HepG2 (cell line): Measurements from ENCODE around the gene WNT3. TPM values are rescaled to one million over a fixed set of nuclear protein-coding genes. Genes with fewer than 3 reads are reported as not detected.

Source experiments
- CEBPB ChIP-seq: IDR thresholded peaks from 2 replicates; pipeline ENCODE4 v1.6.1; 2011; ENCODE audit warnings: low read depth, low read length, improper control_type of control experiment, borderline replicate concordance
- FOXJ3 ChIP-seq: sonication (generic); formaldehyde crosslinking; IDR thresholded peaks from 2 replicates; pipeline ENCODE4 v1.4.0; 2020; ENCODE audit warnings: missing genetic modification reagents, mild to moderate bottlenecking, borderline replicate concordance
- GABPB1 ChIP-seq: IDR thresholded peaks from 2 replicates; pipeline ENCODE4 v1.6.1; 2016; ENCODE audit warnings: mild to moderate bottlenecking, missing genetic modification reagents, moderate library complexity, missing compliant biosample characterization
- KDM5B ChIP-seq: sonication (generic); formaldehyde crosslinking; IDR thresholded peaks from 2 replicates; pipeline ENCODE4 v1.4.0; 2020; ENCODE audit warnings: missing genetic modification reagents, mild to moderate bottlenecking, borderline replicate concordance
- MED1 ChIP-seq: sonication (generic); formaldehyde crosslinking; IDR thresholded peaks from 2 replicates; pipeline ENCODE4 v1.4.0; 2020; ENCODE audit warnings: missing genetic modification reagents
- MEIS1 ChIP-seq: sonication (generic); formaldehyde crosslinking; IDR thresholded peaks from 2 replicates; pipeline ENCODE4 v1.9.0; 2021; ENCODE audit warnings: mild to moderate bottlenecking, missing genetic modification reagents, moderate library complexity, borderline replicate concordance
- PRPF4 ChIP-seq: fragments of 200-400 bp; formaldehyde crosslinking; IDR thresholded peaks from 2 replicates; pipeline ENCODE4 v1.6.1; 2016; ENCODE audit warnings: low read length, low read depth; ENCODE audit not compliant: poor library complexity, severe bottlenecking
- RNF2 ChIP-seq: fragments of 450-650 bp; conservative IDR thresholded peaks from 2 replicates; pipeline ENCODE4 v1.6.1; 2016; ENCODE audit warnings: low read depth
- ZNF264 ChIP-seq: sonication (generic); formaldehyde crosslinking; IDR thresholded peaks from 2 replicates; pipeline ENCODE4 v1.4.0; 2020; ENCODE audit warnings: missing genetic modification reagents
- ZNF510 ChIP-seq: sonication (generic); formaldehyde crosslinking; IDR thresholded peaks from 2 replicates; pipeline ENCODE4 v1.4.0; 2020; ENCODE audit warnings: low read depth, mild to moderate bottlenecking, missing genetic modification reagents
- ZNF598 ChIP-seq: sonication (generic); formaldehyde crosslinking; IDR thresholded peaks from 2 replicates; pipeline ENCODE4 v1.5.1; 2020; ENCODE audit warnings: mild to moderate bottlenecking, missing genetic modification reagents, borderline replicate concordance
- ZNF780A ChIP-seq: sonication (generic); formaldehyde crosslinking; IDR thresholded peaks from 2 replicates; pipeline ENCODE4 v1.8.0; 2022; ENCODE audit warnings: mild to moderate bottlenecking, missing genetic modification reagents, moderate library complexity
- polyA plus RNA-seq, 8 experiments: library from polyadenylated mRNA; depleted of rRNA in 3 of 8; stranded (reverse) in 7 of 8; unstranded in 1 of 8; fragments of >200 nt; fragmentation: Illumina TruSeq in 4 of 8; extraction: Trizol in 4 of 8; gene quantifications; 2 replicates each; pipeline versions ENCODE4 v1.2.1 to v1.2.3, GENCODE V29; 2011 to 2016; ENCODE audit warnings: low read depth in 4 of 8, missing spikeins in 1 of 8, mixed read lengths in 1 of 8; ENCODE audit not compliant: insufficient read depth in 1 of 8
- total RNA-seq, 5 experiments: library from RNA; depleted of rRNA; stranded (reverse); fragments of >200 nt; fragmentation: Illumina TruSeq; extraction: Trizol; gene quantifications; 2 replicates each; pipeline ENCODE4 v1.2.3, GENCODE V29; 2016; ENCODE audit warnings: low read depth in 1 of 5
- TF ChIP-seq, protein P1 (sequence below): sonication (generic); formaldehyde crosslinking; IDR thresholded peaks from 2 replicates; pipeline ENCODE4 v1.4.0; 2020; ENCODE audit warnings: missing genetic modification reagents, borderline replicate concordance
- TF ChIP-seq, protein P2 (sequence below): fragments of 450-650 bp; IDR thresholded peaks from 2 replicates; pipeline ENCODE4 v1.6.1; 2017
- TF ChIP-seq, protein P3 (sequence below): sonication (generic); formaldehyde crosslinking; IDR thresholded peaks from 2 replicates; pipeline ENCODE4 v1.8.1; 2022; ENCODE audit warnings: low read depth, mild to moderate bottlenecking, missing genetic modification reagents
- TF ChIP-seq, protein P4 (sequence below): sonication (generic); formaldehyde crosslinking; IDR thresholded peaks from 2 replicates; pipeline ENCODE4 v1.5.1; 2020; ENCODE audit warnings: missing genetic modification reagents, mild to moderate bottlenecking, borderline replicate concordance
- TF ChIP-seq, protein P5 (sequence below): sonication (generic); formaldehyde crosslinking; IDR thresholded peaks from 2 replicates; pipeline ENCODE4 v1.9.0; 2021; ENCODE audit warnings: missing genetic modification reagents, borderline replicate concordance

The WNT3 gene
- total and polyA plus RNA-seq, 2 of the 13 experiments (the other 11 are each of a cell fraction or from before 2014, with no cell fraction given), result 8.5 to 10.3 TPM

DNA sequence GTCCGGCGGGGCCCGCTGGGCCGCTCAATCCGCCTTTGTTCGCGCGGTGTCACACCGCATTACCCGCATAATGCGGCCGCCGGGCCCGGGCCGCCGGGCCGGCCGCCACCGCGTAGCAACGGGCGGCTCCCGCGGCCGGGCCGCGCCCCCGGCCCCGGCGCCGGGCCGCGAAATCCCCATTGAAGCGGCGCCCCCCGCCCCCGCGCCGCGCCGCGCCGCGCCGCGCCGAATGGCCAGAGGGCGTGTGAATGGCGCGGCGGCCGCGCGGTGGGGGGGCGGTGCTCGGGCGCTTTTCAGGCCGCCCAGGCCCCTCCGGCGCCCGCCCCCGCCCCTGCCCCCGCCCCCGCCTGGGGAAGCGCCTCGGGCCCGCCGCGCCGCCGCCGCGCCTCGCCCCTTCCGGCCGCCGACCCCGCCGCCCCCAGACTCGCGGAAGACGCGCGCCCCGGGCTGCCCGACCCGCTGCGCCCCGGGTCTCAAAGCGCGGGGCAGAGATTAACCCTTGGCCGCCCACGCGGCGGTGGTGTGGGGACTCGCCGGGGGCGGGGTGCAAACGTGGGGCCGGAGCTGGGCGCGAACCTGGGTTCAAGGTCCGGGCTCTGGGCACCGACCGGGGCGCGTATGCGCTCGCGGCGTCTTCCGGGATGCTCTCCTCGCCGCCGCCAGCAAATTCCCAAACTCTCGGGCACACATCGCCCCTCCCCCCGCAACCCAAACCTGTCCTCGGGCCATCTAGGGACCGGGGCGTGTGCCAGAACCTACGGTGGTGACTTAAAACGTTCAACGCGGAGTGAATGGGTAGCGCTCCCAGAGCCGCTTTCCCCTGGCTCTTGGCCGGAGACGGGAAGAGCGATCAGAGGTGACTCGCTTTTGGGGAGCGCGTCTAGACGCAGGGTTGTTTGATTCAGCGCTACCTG is 46.7 kb downstream of the WNT3 start (continued):
- TF ChIP-seq ZNF510 (CRISPR knock-in tag), result no peak
- TF ChIP-seq RNF2, result peak; percentile 44; the same call in 1 of the 2 replicates
- TF ChIP-seq, protein P1, sequence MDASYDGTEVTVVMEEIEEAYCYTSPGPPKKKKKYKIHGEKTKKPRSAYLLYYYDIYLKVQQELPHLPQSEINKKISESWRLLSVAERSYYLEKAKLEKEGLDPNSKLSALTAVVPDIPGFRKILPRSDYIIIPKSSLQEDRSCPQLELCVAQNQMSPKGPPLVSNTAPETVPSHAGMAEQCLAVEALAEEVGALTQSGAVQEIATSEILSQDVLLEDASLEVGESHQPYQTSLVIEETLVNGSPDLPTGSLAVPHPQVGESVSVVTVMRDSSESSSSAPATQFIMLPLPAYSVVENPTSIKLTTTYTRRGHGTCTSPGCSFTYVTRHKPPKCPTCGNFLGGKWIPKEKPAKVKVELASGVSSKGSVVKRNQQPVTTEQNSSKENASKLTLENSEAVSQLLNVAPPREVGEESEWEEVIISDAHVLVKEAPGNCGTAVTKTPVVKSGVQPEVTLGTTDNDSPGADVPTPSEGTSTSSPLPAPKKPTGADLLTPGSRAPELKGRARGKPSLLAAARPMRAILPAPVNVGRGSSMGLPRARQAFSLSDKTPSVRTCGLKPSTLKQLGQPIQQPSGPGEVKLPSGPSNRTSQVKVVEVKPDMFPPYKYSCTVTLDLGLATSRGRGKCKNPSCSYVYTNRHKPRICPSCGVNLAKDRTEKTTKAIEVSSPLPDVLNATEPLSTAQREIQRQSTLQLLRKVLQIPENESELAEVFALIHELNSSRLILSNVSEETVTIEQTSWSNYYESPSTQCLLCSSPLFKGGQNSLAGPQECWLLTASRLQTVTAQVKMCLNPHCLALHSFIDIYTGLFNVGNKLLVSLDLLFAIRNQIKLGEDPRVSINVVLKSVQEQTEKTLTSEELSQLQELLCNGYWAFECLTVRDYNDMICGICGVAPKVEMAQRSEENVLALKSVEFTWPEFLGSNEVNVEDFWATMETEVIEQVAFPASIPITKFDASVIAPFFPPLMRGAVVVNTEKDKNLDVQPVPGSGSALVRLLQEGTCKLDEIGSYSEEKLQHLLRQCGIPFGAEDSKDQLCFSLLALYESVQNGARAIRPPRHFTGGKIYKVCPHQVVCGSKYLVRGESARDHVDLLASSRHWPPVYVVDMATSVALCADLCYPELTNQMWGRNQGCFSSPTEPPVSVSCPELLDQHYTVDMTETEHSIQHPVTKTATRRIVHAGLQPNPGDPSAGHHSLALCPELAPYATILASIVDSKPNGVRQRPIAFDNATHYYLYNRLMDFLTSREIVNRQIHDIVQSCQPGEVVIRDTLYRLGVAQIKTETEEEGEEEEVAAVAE (CRISPR knock-in tag), result no peak
- TF ChIP-seq GABPB1 (CRISPR knock-in tag), result peak; percentile 85
- TF ChIP-seq, protein P2, sequence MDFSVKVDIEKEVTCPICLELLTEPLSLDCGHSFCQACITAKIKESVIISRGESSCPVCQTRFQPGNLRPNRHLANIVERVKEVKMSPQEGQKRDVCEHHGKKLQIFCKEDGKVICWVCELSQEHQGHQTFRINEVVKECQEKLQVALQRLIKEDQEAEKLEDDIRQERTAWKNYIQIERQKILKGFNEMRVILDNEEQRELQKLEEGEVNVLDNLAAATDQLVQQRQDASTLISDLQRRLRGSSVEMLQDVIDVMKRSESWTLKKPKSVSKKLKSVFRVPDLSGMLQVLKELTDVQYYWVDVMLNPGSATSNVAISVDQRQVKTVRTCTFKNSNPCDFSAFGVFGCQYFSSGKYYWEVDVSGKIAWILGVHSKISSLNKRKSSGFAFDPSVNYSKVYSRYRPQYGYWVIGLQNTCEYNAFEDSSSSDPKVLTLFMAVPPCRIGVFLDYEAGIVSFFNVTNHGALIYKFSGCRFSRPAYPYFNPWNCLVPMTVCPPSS, result no peak
- 0 out of 2 replicates have a peak, but pooled peaks have one; percentile 51 for TF ChIP-seq MEIS1 (CRISPR knock-in tag)
- peak; percentile 93 for TF ChIP-seq KDM5B (CRISPR knock-in tag)
- TF ChIP-seq ZNF598 (CRISPR knock-in tag), result peak; percentile 39; the same call in 1 of the 2 replicates
- TF ChIP-seq ZNF264, result peak; percentile 96
- TF ChIP-seq MED1 (CRISPR knock-in tag), result peak; percentile 84
- TF ChIP-seq, protein P3, sequence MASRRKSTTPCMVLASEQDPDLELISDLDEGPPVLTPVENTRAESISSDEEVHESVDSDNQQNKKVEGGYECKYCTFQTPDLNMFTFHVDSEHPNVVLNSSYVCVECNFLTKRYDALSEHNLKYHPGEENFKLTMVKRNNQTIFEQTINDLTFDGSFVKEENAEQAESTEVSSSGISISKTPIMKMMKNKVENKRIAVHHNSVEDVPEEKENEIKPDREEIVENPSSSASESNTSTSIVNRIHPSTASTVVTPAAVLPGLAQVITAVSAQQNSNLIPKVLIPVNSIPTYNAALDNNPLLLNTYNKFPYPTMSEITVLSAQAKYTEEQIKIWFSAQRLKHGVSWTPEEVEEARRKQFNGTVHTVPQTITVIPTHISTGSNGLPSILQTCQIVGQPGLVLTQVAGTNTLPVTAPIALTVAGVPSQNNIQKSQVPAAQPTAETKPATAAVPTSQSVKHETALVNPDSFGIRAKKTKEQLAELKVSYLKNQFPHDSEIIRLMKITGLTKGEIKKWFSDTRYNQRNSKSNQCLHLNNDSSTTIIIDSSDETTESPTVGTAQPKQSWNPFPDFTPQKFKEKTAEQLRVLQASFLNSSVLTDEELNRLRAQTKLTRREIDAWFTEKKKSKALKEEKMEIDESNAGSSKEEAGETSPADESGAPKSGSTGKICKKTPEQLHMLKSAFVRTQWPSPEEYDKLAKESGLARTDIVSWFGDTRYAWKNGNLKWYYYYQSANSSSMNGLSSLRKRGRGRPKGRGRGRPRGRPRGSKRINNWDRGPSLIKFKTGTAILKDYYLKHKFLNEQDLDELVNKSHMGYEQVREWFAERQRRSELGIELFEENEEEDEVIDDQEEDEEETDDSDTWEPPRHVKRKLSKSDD (CRISPR knock-in tag), result 0 out of 2 replicates have a peak, but pooled peaks have one; percentile 36
- TF ChIP-seq, protein P4, sequence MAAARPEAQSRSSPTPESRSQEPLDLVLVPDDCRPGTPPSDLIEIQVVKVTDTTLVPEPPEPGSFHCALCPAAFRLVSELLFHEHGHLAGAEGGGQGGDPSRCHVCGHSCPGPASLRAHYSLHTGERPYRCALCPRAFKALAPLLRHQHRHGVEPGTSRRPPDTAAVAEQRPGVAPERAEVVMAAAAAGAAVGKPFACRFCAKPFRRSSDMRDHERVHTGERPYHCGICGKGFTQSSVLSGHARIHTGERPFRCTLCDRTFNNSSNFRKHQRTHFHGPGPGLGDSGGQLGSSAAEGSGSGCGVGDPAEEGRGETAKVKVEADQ (CRISPR knock-in tag), result no peak; the same call in 1 of the 2 replicates
- no peak for TF ChIP-seq CEBPB
- TF ChIP-seq PRPF4, result no peak
- peak; percentile 55; the same call in 1 of the 2 replicates for TF ChIP-seq FOXJ3
- TF ChIP-seq ZNF780A (CRISPR knock-in tag), result no peak
- TF ChIP-seq, protein P5, sequence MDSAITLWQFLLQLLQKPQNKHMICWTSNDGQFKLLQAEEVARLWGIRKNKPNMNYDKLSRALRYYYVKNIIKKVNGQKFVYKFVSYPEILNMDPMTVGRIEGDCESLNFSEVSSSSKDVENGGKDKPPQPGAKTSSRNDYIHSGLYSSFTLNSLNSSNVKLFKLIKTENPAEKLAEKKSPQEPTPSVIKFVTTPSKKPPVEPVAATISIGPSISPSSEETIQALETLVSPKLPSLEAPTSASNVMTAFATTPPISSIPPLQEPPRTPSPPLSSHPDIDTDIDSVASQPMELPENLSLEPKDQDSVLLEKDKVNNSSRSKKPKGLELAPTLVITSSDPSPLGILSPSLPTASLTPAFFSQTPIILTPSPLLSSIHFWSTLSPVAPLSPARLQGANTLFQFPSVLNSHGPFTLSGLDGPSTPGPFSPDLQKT (CRISPR knock-in tag), result no peak
